OCI-LY3 (cell line): ENCODE measurements around the gene RFK.

ENCODE experiments used
- H2AFZ ChIP-seq: fragments of 200-600, 300-600 bp; shearing (Covaris generic); 2 replicates; pipeline ENCODE4 v1.6.0; 2014; ENCODE audit warnings: antibody characterized with exemption, low read depth, low read length
- H3K27ac ChIP-seq: fragments of 200-600, 300-600 bp; sonication (generic); 2 replicates; pipeline ENCODE4 v1.5.1; 2014; ENCODE audit warnings: mild to moderate bottlenecking, low read length, moderate library complexity, mixed read lengths
- H3K27me3 ChIP-seq: fragments of 200-600, 300-600 bp; sonication (generic); 2 replicates; pipeline ENCODE4 v1.6.1; 2014; ENCODE audit warnings: low read depth, low read length, mixed read lengths
- H3K36me3 ChIP-seq: fragments of 200-600, 300-600 bp; sonication (generic); replicated peaks from 2 replicates; pipeline ENCODE3; 2014; ENCODE audit warnings: low read depth, low read length, mixed read lengths
- H3K4me1 ChIP-seq: fragments of 300-600, 200-600 bp; sonication (generic); 2 replicates; pipeline ENCODE4 v1.6.1; 2014; ENCODE audit warnings: low read length, mixed read lengths
- H3K4me2 ChIP-seq: fragments of 200-600, 300-600 bp; sonication (generic); 2 replicates; pipeline ENCODE4 v1.6.1; 2014; ENCODE audit warnings: low read length, mixed read lengths
- H3K4me3 ChIP-seq: fragments of 300-600, 200-600 bp; sonication (generic); 2 replicates; pipeline ENCODE4 v1.5.1; 2014; ENCODE audit warnings: antibody characterized with exemption, mild to moderate bottlenecking, low read length, moderate library complexity
- H3K79me2 ChIP-seq: fragments of 300-600, 200-600 bp; shearing (Covaris generic); 2 replicates; pipeline ENCODE4 v1.6.1; 2014; ENCODE audit warnings: mild to moderate bottlenecking, low read length, mixed read lengths
- H3K9ac ChIP-seq: fragments of 300-600, 200-600 bp; shearing (Covaris generic); 2 replicates; pipeline ENCODE4 v1.6.0; 2014; ENCODE audit warnings: mild to moderate bottlenecking, low read length, moderate library complexity
- H3K9me3 ChIP-seq: fragments of 200-600, 300-600 bp; shearing (Covaris generic); 2 replicates; pipeline ENCODE4 v1.6.1; 2014; ENCODE audit warnings: low read length, mixed read lengths; ENCODE audit not compliant: insufficient read depth
- H4K20me1 ChIP-seq: fragments of 200-600, 300-600 bp; sonication (generic); 2 replicates; pipeline ENCODE4 v1.6.1; 2016; ENCODE audit warnings: low read length, mixed read lengths; ENCODE audit not compliant: insufficient read depth
- CTCF ChIP-seq: fragments of 200-600, 300-600 bp; sonication (generic); IDR thresholded peaks from 2 replicates; pipeline ENCODE4 v1.5.1; 2014; ENCODE audit warnings: antibody characterized with exemption, low read length, low read depth
- EZH2phosphoT487 ChIP-seq: fragments of 200-600 bp; shearing (Covaris generic); IDR thresholded peaks from 2 replicates; pipeline ENCODE4 v1.6.1; 2018; ENCODE audit warnings: antibody characterized with exemption, mixed run types, low read depth

The RFK gene

GRCh38 chr9:76419782-76420380 lies 25.7 kb upstream of the RFK start:
- Histone ChIP-seq H3K4me2 (0 out of 2 replicates have a peak overlapping the region, but pooled peaks have one; percentile 32), H2AFZ (peak overlapping the region; percentile 23; the same call in 1 of the 2 replicates)
- TF ChIP-seq CTCF, result peak; percentile 74
- no peak for TF ChIP-seq EZH2phosphoT487

GRCh38 chr9:76417394-76417793 lies 23.2 kb upstream of the RFK start:
- Histone ChIP-seq H3K4me3 (no peak overlapping the region), H3K27me3 (no peaks in the 10 kb centered on the region), H3K4me2 (no peak overlapping the region), H3K79me2 (no peaks in the 10 kb centered on the region), H3K27ac (no peak overlapping the region), H3K9me3 (no peaks in the 10 kb centered on the region), H3K4me1 (peaks cover 8% of the 10 kb centered on the region), H2AFZ (no peak overlapping the region), H4K20me1 (no peaks in the 10 kb centered on the region), H3K36me3 (no peaks in the 10 kb centered on the region), H3K9ac (no peak overlapping the region)
- TF ChIP-seq CTCF, result no peak
- no peak for TF ChIP-seq EZH2phosphoT487

More at GRCh38 chr9:76419782-76420380, 25.7 kb upstream of the RFK start:
- Histone ChIP-seq H4K20me1 (no peaks in the 10 kb centered on the region), H3K9ac (no peak overlapping the region), H3K27ac (no peak overlapping the region), H3K9me3 (no peaks in the 10 kb centered on the region), H3K4me1 (peaks cover 2% of the 10 kb centered on the region; the same call in 1 of the 2 replicates), H3K79me2 (no peaks in the 10 kb centered on the region), H3K4me3 (no peak overlapping the region), H3K27me3 (no peaks in the 10 kb centered on the region), H3K36me3 (no peaks in the 10 kb centered on the region)

GRCh38 chr9:76415731-76416130 lies 21.5 kb upstream of the RFK start:
- Histone ChIP-seq H2AFZ (no peak overlapping the region), H3K9me3 (no peaks in the 10 kb centered on the region), H3K79me2 (no peaks in the 10 kb centered on the region), H3K36me3 (no peaks in the 10 kb centered on the region), H3K4me3 (no peak overlapping the region), H3K9ac (no peak overlapping the region), H4K20me1 (no peaks in the 10 kb centered on the region), H3K27me3 (no peaks in the 10 kb centered on the region), H3K4me1 (peaks cover 8% of the 10 kb centered on the region), H3K4me2 (no peak overlapping the region), H3K27ac (no peak overlapping the region)
- TF ChIP-seq EZH2phosphoT487 (no peak), CTCF (no peak)

GRCh38 chr9:76415154-76415553 lies 20.9 kb upstream of the RFK start:
- H2AFZ ChIP-seq, result no peak overlapping the region
- no peak overlapping the region for H3K4me2 ChIP-seq
- H3K4me3 ChIP-seq, result no peak overlapping the region
- H3K27ac ChIP-seq, result no peak overlapping the region
- H3K79me2 ChIP-seq, result no peaks in the 10 kb centered on the region
- no peaks in the 10 kb centered on the region for H3K9me3 ChIP-seq
- H3K36me3 ChIP-seq, result no peaks in the 10 kb centered on the region
- no peaks in the 10 kb centered on the region for H3K27me3 ChIP-seq
- TF ChIP-seq CTCF (no peak), EZH2phosphoT487 (no peak)
- H3K4me1 ChIP-seq, result peaks cover 8% of the 10 kb centered on the region
- no peaks in the 10 kb centered on the region for H4K20me1 ChIP-seq
- no peak overlapping the region for H3K9ac ChIP-seq
